Retinal pigment epithelial cell (primary cell): ENCODE data around the gene RBM3.

Experiments
- DNase-seq: peaks from one replicate; pipeline ENCODE4 v3.0.0-alpha.2; 2010; ENCODE audit warnings: low read depth
- H3K4me3 ChIP-seq: 2 replicates; pipeline ENCODE4 v1.5.1; 2011; ENCODE audit warnings: mild to moderate bottlenecking, low read length, control low read depth, moderate library complexity
- CTCF ChIP-seq: conservative IDR thresholded peaks from 2 replicates; pipeline ENCODE4 v1.5.1; 2011; ENCODE audit warnings: low read depth, low read length, control low read depth, inconsistent platforms

The RBM3 gene

GRCh38 chrX:48600226-48600625, 25.9 kb downstream of the RBM3 start:
- H3K4me3 ChIP-seq: no peak overlapping the region
- no peak for DNase-seq
- TF ChIP-seq CTCF: no peak

- TF ChIP-seq CTCF: no peak
- DNase-seq: no peak
- H3K4me3 ChIP-seq: no peak overlapping the region
Observed at GRCh38 chrX:48601741-48602394, 27.6 kb downstream of the RBM3 start.

GRCh38 chrX:48604701-48605100, 30.4 kb downstream of the RBM3 start:
- no peak for DNase-seq
- no peak for TF ChIP-seq CTCF
- H3K4me3 ChIP-seq: no peak overlapping the region

GRCh38 chrX:48606091-48606490, 31.8 kb downstream of the RBM3 start:
- no peak for DNase-seq
- TF ChIP-seq CTCF: peak; percentile 12
- H3K4me3 ChIP-seq: no peak overlapping the region

GRCh38 chrX:48611703-48612102, 37.4 kb downstream of the RBM3 start:
- no peak for TF ChIP-seq CTCF
- no peak for DNase-seq
- H3K4me3 ChIP-seq: no peak overlapping the region

- DNase-seq: no peak
- no peak for TF ChIP-seq CTCF
- H3K4me3 ChIP-seq: no peak overlapping the region
Observed at GRCh38 chrX:48613502-48614160, 39.3 kb downstream of the RBM3 start.

GRCh38 chrX:48616576-48616975, 42.3 kb downstream of the RBM3 start:
- DNase-seq: no peak
- H3K4me3 ChIP-seq: no peak overlapping the region
- no peak for TF ChIP-seq CTCF
